AG04449 (cell line): ENCODE results near the gene FAM229A.
"Not testable (repeated sequence)": the region's sequence is repeated elsewhere in the genome, so short reads cannot be mapped to it uniquely, and the experiment has no call there.

Experiments
- CTCF ChIA-PET: fragments of 350-600 bp; formaldehyde crosslinking; extraction: SDS; loops from one replicate; lab custom pipeline; 2021; ENCODE audit warnings: antibody characterized with exemption; lab: Yijun Ruan, JAX
- POLR2A ChIA-PET: fragments of 400-600, 350-600 bp; formaldehyde crosslinking; extraction: SDS; loops from one replicate; lab custom pipeline; 2020; ENCODE audit warnings: antibody characterized with exemption, inconsistent platforms; lab: Yijun Ruan, JAX
- DNase-seq: peaks from one replicate; pipeline ENCODE4 v3.0.0-alpha.2; 2010; ENCODE audit warnings: low read depth, low spot score
- H3K4me3 ChIP-seq: 2 replicates; pipeline ENCODE4 v1.5.1; 2011; ENCODE audit warnings: low read depth, mild to moderate bottlenecking, control low read depth, low read length
- CTCF ChIP-seq: IDR thresholded peaks from one replicate; pipeline ENCODE4 v1.5.1; 2011; ENCODE audit warnings: mild to moderate bottlenecking, moderate library complexity, low read length, control low read depth, inconsistent platforms; ENCODE audit not compliant: insufficient read depth; ENCODE audit errors: missing control alignments

The FAM229A gene

GRCh38 chr1:32400876-32401631 lies 38.8 kb upstream of the FAM229A start:
- ChIA-PET CTCF (interaction anchor here (0.6 to 8.6 kb wide), 41 partner anchors 8 to 685 kb away, joined by 3 to 128 read pairs (median 4); partner anchors contain the start of genes FNDC5 and ZBTB8A), POLR2A (interaction anchor here (0.6 to 1.4 kb wide), 3 partner anchors 65 to 250 kb away, joined by 3 to 4 read pairs (median 3); partner anchors contain the start of genes MARCKSL1 and RBBP4)
- peak; percentile 31 for DNase-seq
- peak; percentile 84 for TF ChIP-seq CTCF
- no peak overlapping the region for H3K4me3 ChIP-seq

- CTCF ChIA-PET, result interaction anchor here (0.6 to 8.6 kb wide), 23 partner anchors 14 to 686 kb away, joined by 3 to 128 read pairs (median 6); partner anchors contain the start of genes FNDC5 and ZBTB8A
- POLR2A ChIA-PET, result no interaction called here
- no peak for TF ChIP-seq CTCF
- no peak for DNase-seq
- no peak overlapping the region for H3K4me3 ChIP-seq
These were observed 37.6 kb upstream of the FAM229A start for GRCh38 chr1:32399843-32400242.

GRCh38 chr1:32398401-32398800 lies 36.1 kb upstream of the FAM229A start:
- CTCF ChIA-PET, result interaction anchor here (1.5 to 8.6 kb wide), 7 partner anchors 11 to 478 kb away, joined by 3 to 128 read pairs (median 22); partner anchors contain the start of gene FNDC5
- no peak overlapping the region for H3K4me3 ChIP-seq
- TF ChIP-seq CTCF, result no peak
- DNase-seq, result no peak
- POLR2A ChIA-PET, result no interaction called here

GRCh38 chr1:32396524-32396923 lies 34.2 kb upstream of the FAM229A start:
- CTCF ChIA-PET, result interaction anchor here (1.0 to 8.6 kb wide), 3 partner anchors 17 to 378 kb away, joined by 3 to 128 read pairs (median 3); no protein-coding TSS in a partner anchor
- POLR2A ChIA-PET, H3K4me3 ChIP-seq, DNase-seq: not testable (repeated sequence)

GRCh38 chr1:32394890-32395432 lies 32.7 kb upstream of the FAM229A start:
- ChIA-PET CTCF (interaction anchor here (0.8 to 8.6 kb wide), 9 partner anchors 19 to 478 kb away, joined by 3 to 128 read pairs (median 4); no protein-coding TSS in a partner anchor), POLR2A (interaction anchor here (0.6 to 1.4 kb wide), 6 partner anchors 18 to 612 kb away, joined by 3 to 15 read pairs (median 4); partner anchors contain the start of genes CCDC28B, MARCKSL1, RBBP4 and ZBTB8OS)
- TF ChIP-seq CTCF, result no peak
- peak overlapping the region; percentile 95 for H3K4me3 ChIP-seq
- no peak for DNase-seq

- DNase-seq, result peak; percentile 76
- POLR2A ChIA-PET, result interaction anchor here (0.6 to 1.4 kb wide), 7 partner anchors 17 to 613 kb away, joined by 3 to 15 read pairs (median 3); partner anchors contain the start of genes CCDC28B, MARCKSL1, RBBP4 and ZBTB8OS
- peak within 1 kb of the TSS; percentile 95 for H3K4me3 ChIP-seq
- no peak for TF ChIP-seq CTCF
- CTCF ChIA-PET, result interaction anchor here (0.7 to 1.8 kb wide), 10 partner anchors 19 to 478 kb away, joined by 3 to 6 read pairs (median 3); no protein-coding TSS in a partner anchor
These were observed 32.0 kb upstream of the FAM229A start, which contains the start of gene BSDC1 for GRCh38 chr1:32394141-32394889. BSDC1 (minus strand) TSS chr1:32394441; CDS start chr1:32394414, 27 bp downstream.
